ENCODE measurements around the gene GTF2A2. TPM values are rescaled to one million over a fixed set of nuclear protein-coding genes. Genes with fewer than 3 reads are reported as not detected.
"Not testable (repeated sequence)": the region's sequence is repeated elsewhere in the genome, so short reads cannot be mapped to it uniquely, and the experiment has no call there.

The GTF2A2 gene, protein sequence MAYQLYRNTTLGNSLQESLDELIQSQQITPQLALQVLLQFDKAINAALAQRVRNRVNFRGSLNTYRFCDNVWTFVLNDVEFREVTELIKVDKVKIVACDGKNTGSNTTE
- total RNA-seq (10 to 100 TPM; 44.1 to 70.6 (median 53.3) TPM), total RNA-seq (20.2 to 94.0 (median 26.9) reads per million in 29 experiments)
- 52.6 TPM for total RNA-seq (2013)

DNA sequence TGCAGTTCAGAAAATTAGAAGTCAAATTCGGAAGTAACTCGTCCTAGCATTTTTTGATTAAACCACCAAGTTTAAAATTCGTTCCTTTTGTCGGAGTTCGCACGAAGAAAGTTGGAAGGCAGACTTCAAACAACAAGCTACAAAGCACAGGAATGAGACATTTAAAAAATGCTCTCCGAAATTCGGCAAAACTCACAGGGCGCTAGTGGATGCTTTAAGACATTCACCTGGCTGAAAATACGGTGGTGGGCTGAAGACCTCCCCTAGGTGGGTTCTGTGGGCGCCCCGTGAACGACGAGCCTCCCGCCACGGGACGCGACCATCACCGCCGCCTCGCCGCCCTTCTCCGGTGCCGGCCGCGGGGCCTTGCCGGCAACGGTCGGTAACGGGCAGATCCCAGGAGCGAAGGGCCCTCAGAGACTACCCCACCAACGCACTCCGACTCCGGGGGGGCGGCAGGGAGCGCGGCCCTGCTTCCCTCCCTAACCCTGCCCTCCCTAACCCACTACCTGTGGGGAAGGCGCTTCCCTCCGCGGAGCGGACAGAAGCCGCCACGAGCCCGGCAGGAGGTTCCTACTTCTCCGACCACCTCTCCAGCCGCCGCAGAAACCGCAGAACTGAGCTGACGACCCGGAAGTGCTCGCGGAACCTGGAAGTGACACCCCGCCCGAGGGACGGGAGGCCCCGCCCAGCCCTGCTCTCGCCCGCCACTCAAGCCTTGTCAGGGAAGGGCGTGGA is at the start of gene GTF2A2:
Gene GTF2A2 (minus strand): TSS at position 619 of the 738 bp plus-strand sequence. CDS start 5,238 bp downstream, outside the sequence.
- H3K4me1 Mint-ChIP-seq: peaks cover 4 to 15% (median 12%) of the 10 kb centered on the region in 3 donors
- under 1% methylated on average over 35 of the region's 59 CpGs for WGBS (ENCODE audit: insufficient coverage)
- Histone ChIP-seq H3K4me3 (ENCODE audit: control insufficient read depth in 1 of 2, extremely low read depth in 1 of 2, low read length in 1 of 2) (peak within 1 kb of the TSS; percentile 86), H3K4me1 (ENCODE audit: control insufficient read depth in 1 of 2, extremely low read depth in 1 of 2, insufficient read depth in 2 of 2, low read length in 2 of 2) (peaks cover 19 to 20% of the 10 kb centered on the region in 2 experiments), H3K9me3 (no peaks in the 10 kb centered on the region), H3K36me3 (ENCODE audit: control insufficient read depth in 2 of 2, extremely low read depth in 1 of 2, insufficient read depth in 1 of 2, low read length in 1 of 2) (peaks cover 0 to 24% of the 10 kb centered on the region in 2 donors), H3K27ac (ENCODE audit: low read length) (peak within 1 kb of the TSS; percentile 76), H3K27me3 (replicated peaks in 1 of 2; ENCODE audit: control insufficient read depth in 2 of 2, extremely low read depth in 1 of 2, insufficient read depth in 2 of 2, low read length in 1 of 2) (no peaks in the 10 kb centered on the region)
- peak within 1 kb of the TSS; percentile 60 to 81 for H3K27ac Mint-ChIP-seq
- peak within 1 kb of the TSS in 1 of 3 donors; percentile 44 for H3K4me3 Mint-ChIP-seq
- ChIA-PET POLR2A (interaction anchor here (0.6 to 1.1 kb wide), 4 partner anchors 9 to 108 kb away, joined by 3 to 4 read pairs (median 3); no protein-coding TSS in a partner anchor), CTCF (interaction anchor here in 1 of 2 donors (0.6 to 1.4 kb wide), 6 partner anchors 8 to 1066 kb away, joined by 3 to 5 read pairs (median 3); partner anchors contain the start of gene BNIP2)
- ATAC-seq (replicated peaks in 1 of 4) (peak; percentile 99), DNase-seq (peak; percentile 80 to 94 (median 89))
- no peaks in the 10 kb centered on the region for H3K9me3 Mint-ChIP-seq
- H3K36me3 Mint-ChIP-seq: peaks cover 21% of the 10 kb centered on the region
- no peaks in the 10 kb centered on the region for H3K27me3 Mint-ChIP-seq

DNA sequence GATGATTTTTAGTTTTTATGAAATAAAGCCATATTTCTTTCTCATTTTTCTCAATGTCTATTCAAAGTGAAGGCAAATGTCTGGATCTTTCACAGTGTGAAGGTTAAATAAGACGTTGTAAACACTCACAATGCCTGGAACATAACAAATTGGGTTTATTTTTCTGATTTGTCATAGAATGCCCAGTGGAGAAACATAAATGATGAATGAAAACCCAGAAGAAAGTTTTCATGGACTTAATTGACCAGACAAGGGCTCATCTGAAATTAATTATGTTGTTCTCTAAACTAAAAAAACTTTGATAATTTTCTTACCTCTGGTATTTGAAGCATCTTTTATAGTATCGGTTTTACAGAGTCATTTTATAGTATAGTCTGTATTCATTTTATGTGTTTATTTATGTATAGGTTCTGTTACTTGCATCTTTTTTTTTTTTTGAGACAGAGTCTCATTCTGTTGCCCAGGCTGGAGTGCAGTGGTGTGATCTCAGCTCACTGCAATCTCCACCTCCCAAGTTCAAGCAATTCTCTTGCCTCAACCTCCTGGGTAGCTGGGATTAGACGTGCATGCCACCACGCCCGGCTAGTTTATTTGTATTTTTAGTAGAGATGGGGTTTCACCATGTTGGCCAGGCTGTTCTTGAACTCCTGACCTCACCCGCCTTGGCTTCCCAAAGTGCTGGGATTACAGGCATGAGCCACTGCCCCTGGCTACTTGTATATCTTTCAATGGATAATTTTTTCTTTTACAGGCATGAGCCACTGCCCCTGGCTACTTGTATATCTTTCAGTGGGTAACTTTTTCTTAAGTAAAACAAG is 46.9 kb upstream of the GTF2A2 start:
- H3K27me3 Mint-ChIP-seq: peaks cover 2 to 3% of the 10 kb centered on the region in 2 donors

DNA sequence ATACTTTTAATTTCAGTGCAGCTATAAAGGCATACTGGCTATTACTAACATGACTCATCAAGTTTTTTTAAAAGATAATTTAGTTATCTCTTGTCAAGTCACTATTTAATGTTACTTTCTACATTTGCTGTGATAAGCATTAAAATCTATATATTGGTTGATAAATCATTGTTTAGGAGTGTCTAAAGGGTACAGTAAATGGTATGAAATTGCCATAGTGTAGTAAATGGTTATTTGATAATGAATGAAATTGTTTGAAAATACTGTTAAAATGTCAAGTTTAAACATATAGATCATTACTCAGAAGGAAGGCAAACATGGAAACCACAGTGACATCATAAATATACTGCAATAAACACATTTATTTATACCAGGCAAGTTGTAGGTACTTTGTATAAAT is 45.0 kb upstream of the GTF2A2 start:
- no peak for DNase-seq
- Histone ChIP-seq H3K4me3 (ENCODE audit: control insufficient read depth in 1 of 2, extremely low read depth in 1 of 2, low read length in 1 of 2) (no peak overlapping the region), H3K4me1 (ENCODE audit: control insufficient read depth in 1 of 2, extremely low read depth in 1 of 2, insufficient read depth in 2 of 2, low read length in 2 of 2) (no peaks in the 10 kb centered on the region), H3K27me3 (replicated peaks in 1 of 2; ENCODE audit: control insufficient read depth in 2 of 2, extremely low read depth in 1 of 2, insufficient read depth in 2 of 2, low read length in 1 of 2) (no peaks in the 10 kb centered on the region), H3K36me3 (ENCODE audit: control insufficient read depth in 2 of 2, extremely low read depth in 1 of 2, insufficient read depth in 1 of 2, low read length in 1 of 2) (no peaks in the 10 kb centered on the region), H3K9me3 (no peaks in the 10 kb centered on the region), H3K27ac (ENCODE audit: low read length) (no peak overlapping the region)
- no peaks in the 10 kb centered on the region for H3K9me3 Mint-ChIP-seq
- no peak for ATAC-seq (replicated peaks in 1 of 4)
- H3K27me3 Mint-ChIP-seq: peaks cover 3 to 4% of the 10 kb centered on the region in 2 donors
- ChIA-PET CTCF (no interaction called here), POLR2A (no interaction called here)
- no peak overlapping the region for H3K27ac Mint-ChIP-seq
- no peaks in the 10 kb centered on the region for H3K4me1 Mint-ChIP-seq
- no peak overlapping the region for H3K4me3 Mint-ChIP-seq
- H3K36me3 Mint-ChIP-seq: no peaks in the 10 kb centered on the region

More for the DNA sequence above, 46.9 kb upstream of the GTF2A2 start:
- no peaks in the 10 kb centered on the region for H3K4me1 Mint-ChIP-seq
- POLR2A ChIA-PET: no interaction called here
- no CpG with 5 or more reads among the region's 6 CpGs for WGBS (ENCODE audit: insufficient coverage)
- CTCF ChIA-PET: no interaction called here
- ATAC-seq (replicated peaks in 1 of 4) (no peak), DNase-seq (no peak)
- H3K27ac Mint-ChIP-seq: no peak overlapping the region
- no peak overlapping the region for H3K4me3 Mint-ChIP-seq
- H3K36me3 Mint-ChIP-seq: no peaks in the 10 kb centered on the region
- Histone ChIP-seq H3K27ac (ENCODE audit: low read length) (no peak overlapping the region), H3K36me3 (ENCODE audit: control insufficient read depth in 2 of 2, extremely low read depth in 1 of 2, insufficient read depth in 1 of 2, low read length in 1 of 2) (no peaks in the 10 kb centered on the region), H3K27me3 (replicated peaks in 1 of 2; ENCODE audit: control insufficient read depth in 2 of 2, extremely low read depth in 1 of 2, insufficient read depth in 2 of 2, low read length in 1 of 2) (no peaks in the 10 kb centered on the region), H3K9me3 (peaks cover 2% of the 10 kb centered on the region), H3K4me1 (ENCODE audit: control insufficient read depth in 1 of 2, extremely low read depth in 1 of 2, insufficient read depth in 2 of 2, low read length in 2 of 2) (no peaks in the 10 kb centered on the region), H3K4me3 (ENCODE audit: control insufficient read depth in 1 of 2, extremely low read depth in 1 of 2, low read length in 1 of 2) (no peak overlapping the region)
- peaks cover 0 to 4% (median 0%) of the 10 kb centered on the region in 3 donors for H3K9me3 Mint-ChIP-seq

DNA sequence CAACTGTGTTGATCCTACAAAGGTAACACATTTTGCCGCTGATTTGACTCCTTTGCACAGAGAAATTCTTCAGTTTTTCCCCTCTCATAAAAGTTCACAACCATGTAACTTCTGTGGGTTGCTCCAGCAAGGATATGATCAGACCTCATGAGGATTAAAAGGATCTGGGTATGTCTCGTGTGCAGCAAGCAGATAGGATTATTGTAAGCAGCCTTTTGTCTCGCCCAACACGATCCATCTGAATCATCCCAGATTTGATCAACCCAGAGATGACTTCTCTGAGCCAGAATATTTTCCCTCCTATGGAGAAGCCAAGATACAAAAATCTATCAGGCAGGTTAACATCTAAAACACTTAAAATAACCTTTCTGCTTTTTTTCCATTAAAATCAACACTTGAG is 44.6 kb upstream of the GTF2A2 start:
- no peaks in the 10 kb centered on the region for H3K36me3 Mint-ChIP-seq
- no peak overlapping the region for H3K27ac ChIP-seq (ENCODE audit: low read length)
- ChIA-PET POLR2A (no interaction called here), CTCF (no interaction called here)
- no peaks in the 10 kb centered on the region for H3K9me3 Mint-ChIP-seq
- H3K27me3 ChIP-seq (replicated peaks in 1 of 2; ENCODE audit: control insufficient read depth in 2 of 2, extremely low read depth in 1 of 2, insufficient read depth in 2 of 2, low read length in 1 of 2): no peaks in the 10 kb centered on the region
- no peaks in the 10 kb centered on the region for H3K4me1 Mint-ChIP-seq
- peaks cover 3 to 4% of the 10 kb centered on the region in 2 donors for H3K27me3 Mint-ChIP-seq
- H3K36me3 ChIP-seq (ENCODE audit: control insufficient read depth in 2 of 2, extremely low read depth in 1 of 2, insufficient read depth in 1 of 2, low read length in 1 of 2): no peaks in the 10 kb centered on the region
- 100% methylated on average over 2 of the region's 4 CpGs for WGBS (ENCODE audit: insufficient coverage)
- no peak overlapping the region for H3K27ac Mint-ChIP-seq
- no peaks in the 10 kb centered on the region for H3K4me1 ChIP-seq (ENCODE audit: control insufficient read depth in 1 of 2, extremely low read depth in 1 of 2, insufficient read depth in 2 of 2, low read length in 2 of 2)
- DNase-seq: no peak
- no peak overlapping the region for H3K4me3 ChIP-seq (ENCODE audit: control insufficient read depth in 1 of 2, extremely low read depth in 1 of 2, low read length in 1 of 2)
- ATAC-seq (replicated peaks in 1 of 4): no peak
- H3K9me3 ChIP-seq: no peaks in the 10 kb centered on the region
- H3K4me3 Mint-ChIP-seq: no peak overlapping the region

DNA sequence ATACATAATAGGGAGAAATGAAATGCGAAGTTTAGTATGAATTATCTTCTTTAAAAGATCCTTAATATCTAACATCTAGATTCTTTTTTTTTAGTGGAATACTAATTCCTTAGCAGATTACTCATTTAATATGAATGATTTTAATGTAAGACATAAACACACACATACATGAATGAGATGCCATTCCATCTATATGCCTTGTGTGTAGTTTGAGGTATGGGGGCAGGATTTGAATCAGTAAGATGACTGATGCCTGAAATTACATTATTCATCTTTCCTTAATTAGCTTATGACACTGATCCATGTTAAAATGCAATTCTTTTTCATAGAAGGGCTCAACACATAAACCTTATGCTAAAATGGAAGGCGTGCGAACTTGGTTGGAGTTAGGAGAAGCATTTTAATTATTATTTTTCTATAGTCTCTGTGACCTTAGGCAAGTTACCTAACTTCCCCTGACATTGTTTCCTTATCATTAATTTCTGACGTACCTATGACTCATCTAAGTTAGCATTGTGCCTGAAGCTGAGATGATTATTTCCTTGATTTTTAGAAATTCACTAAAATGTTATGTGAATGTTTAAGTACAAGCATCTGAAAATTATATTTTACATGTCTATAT is 42.6 kb upstream of the GTF2A2 start:
- Histone ChIP-seq H3K9me3 (no peaks in the 10 kb centered on the region), H3K27ac (ENCODE audit: low read length) (no peak overlapping the region), H3K4me3 (ENCODE audit: control insufficient read depth in 1 of 2, extremely low read depth in 1 of 2, low read length in 1 of 2) (no peak overlapping the region), H3K4me1 (ENCODE audit: control insufficient read depth in 1 of 2, extremely low read depth in 1 of 2, insufficient read depth in 2 of 2, low read length in 2 of 2) (no peaks in the 10 kb centered on the region), H3K27me3 (replicated peaks in 1 of 2; ENCODE audit: control insufficient read depth in 2 of 2, extremely low read depth in 1 of 2, insufficient read depth in 2 of 2, low read length in 1 of 2) (no peaks in the 10 kb centered on the region), H3K36me3 (ENCODE audit: control insufficient read depth in 2 of 2, extremely low read depth in 1 of 2, insufficient read depth in 1 of 2, low read length in 1 of 2) (no peaks in the 10 kb centered on the region)
- no peaks in the 10 kb centered on the region for H3K9me3 Mint-ChIP-seq
- WGBS (ENCODE audit: insufficient coverage): no CpG with 5 or more reads among the region's 4 CpGs
- H3K4me1 Mint-ChIP-seq: no peaks in the 10 kb centered on the region
- no peak overlapping the region for H3K27ac Mint-ChIP-seq
- no peak for DNase-seq
- POLR2A ChIA-PET: no interaction called here
- CTCF ChIA-PET: interaction anchor here in 1 of 2 donors (0.6 to 1.3 kb wide), 2 partner anchors 9 to 714 kb away, joined by 3 to 4 read pairs; no protein-coding TSS in a partner anchor
- no peak overlapping the region for H3K4me3 Mint-ChIP-seq
- no peaks in the 10 kb centered on the region for H3K36me3 Mint-ChIP-seq
- no peak for ATAC-seq (replicated peaks in 1 of 4)
- H3K27me3 Mint-ChIP-seq: peaks cover 3 to 4% of the 10 kb centered on the region in 2 donors

DNA sequence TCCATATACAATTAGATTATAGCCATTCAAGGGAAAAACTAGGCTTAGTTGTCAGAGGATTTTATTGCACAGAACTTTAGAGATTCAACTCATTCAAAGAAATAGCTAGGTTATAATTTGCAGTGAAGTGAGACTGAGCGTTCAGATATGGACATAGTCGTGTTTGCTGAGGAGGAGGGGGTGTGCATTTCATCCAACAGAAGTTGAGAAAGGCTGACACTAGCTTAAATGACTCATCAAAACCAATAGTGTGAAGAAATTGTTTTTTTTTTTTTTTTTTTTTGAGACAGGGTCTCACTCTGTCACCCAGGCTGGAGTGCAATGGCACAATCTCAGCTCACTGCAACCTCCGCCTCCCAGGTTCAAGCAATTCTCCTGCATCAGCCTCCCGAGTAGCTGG is 40.8 kb upstream of the GTF2A2 start:
- no CpG with 5 or more reads among the region's 4 CpGs for WGBS (ENCODE audit: insufficient coverage)
- not testable (repeated sequence) for H3K36me3 Mint-ChIP-seq; H3K9me3 Mint-ChIP-seq; H3K4me3 Mint-ChIP-seq; H3K27me3 Mint-ChIP-seq; H3K27ac Mint-ChIP-seq; H3K9me3 ChIP-seq; H3K36me3 ChIP-seq (ENCODE audit: control insufficient read depth in 2 of 2, extremely low read depth in 1 of 2, insufficient read depth in 1 of 2, low read length in 1 of 2); H3K27me3 ChIP-seq (replicated peaks in 1 of 2; ENCODE audit: control insufficient read depth in 2 of 2, extremely low read depth in 1 of 2, insufficient read depth in 2 of 2, low read length in 1 of 2); H3K4me1 ChIP-seq (ENCODE audit: control insufficient read depth in 1 of 2, extremely low read depth in 1 of 2, insufficient read depth in 2 of 2, low read length in 2 of 2); H3K27ac ChIP-seq (ENCODE audit: low read length); H3K4me3 ChIP-seq (ENCODE audit: control insufficient read depth in 1 of 2, extremely low read depth in 1 of 2, low read length in 1 of 2); ATAC-seq (replicated peaks in 1 of 4); H3K4me1 Mint-ChIP-seq; DNase-seq
- ChIA-PET POLR2A (interaction anchor here in 1 of 2 donors (0.5 kb wide), 1 partner anchor 470 kb away, joined by 7 read pairs; no protein-coding TSS in a partner anchor), CTCF (interaction anchor here in 1 of 2 donors (0.7 kb wide), 1 partner anchor 218 kb away, joined by 7 read pairs; no protein-coding TSS in a partner anchor)

Data from T-cell (primary cell).